GM21390 (cell line): ENCODE measurements around the gene PROP1.
"Not testable (repeated sequence)": the region's sequence is repeated elsewhere in the genome, so short reads cannot be mapped to it uniquely, and the experiment has no call there.

Experiments
- ATAC-seq: cut with Tn5 transposase; IDR thresholded peaks from one replicate; pipeline ENCODE4 v1.9.1; 2021; ENCODE audit not compliant: unreplicated experiment

Gene PROP1

GRCh38 chr5:177945601-177946283, 50.3 kb downstream of the PROP1 start:
- not testable (repeated sequence) for ATAC-seq

GRCh38 chr5:177945145-177945544, 50.9 kb downstream of the PROP1 start:
- not testable (repeated sequence) for ATAC-seq

- ATAC-seq = peak; percentile 47
Measured at GRCh38 chr5:177943805-177944736, 52.0 kb downstream of the PROP1 start.

- not testable (repeated sequence) for ATAC-seq
Measured at GRCh38 chr5:177942896-177943295, 53.1 kb downstream of the PROP1 start.
